ENCODE data around the gene CAMK2N2.

CAMK2N2 gene

DNA sequence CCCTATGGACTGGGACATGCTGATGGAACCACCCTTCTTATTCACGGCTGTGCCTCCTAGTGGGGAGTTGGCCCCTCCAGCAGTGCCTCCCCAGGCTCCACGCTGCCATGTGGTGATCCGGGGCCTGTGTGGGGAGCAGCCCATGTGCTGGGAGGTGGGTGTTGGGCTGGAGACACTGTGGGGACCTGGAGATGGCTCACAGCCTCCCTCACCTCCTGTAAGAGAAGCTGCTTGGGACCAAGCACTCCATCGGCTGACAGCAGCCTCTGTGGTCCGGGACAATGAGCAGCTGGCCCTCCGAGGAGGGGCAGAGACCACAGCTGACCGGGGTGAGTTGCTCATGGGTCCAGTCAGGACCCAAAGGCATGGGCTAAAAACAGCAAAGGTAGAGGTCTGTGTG is 21.6 kb downstream of the CAMK2N2 start:
- DNase-seq: no peak

DNA sequence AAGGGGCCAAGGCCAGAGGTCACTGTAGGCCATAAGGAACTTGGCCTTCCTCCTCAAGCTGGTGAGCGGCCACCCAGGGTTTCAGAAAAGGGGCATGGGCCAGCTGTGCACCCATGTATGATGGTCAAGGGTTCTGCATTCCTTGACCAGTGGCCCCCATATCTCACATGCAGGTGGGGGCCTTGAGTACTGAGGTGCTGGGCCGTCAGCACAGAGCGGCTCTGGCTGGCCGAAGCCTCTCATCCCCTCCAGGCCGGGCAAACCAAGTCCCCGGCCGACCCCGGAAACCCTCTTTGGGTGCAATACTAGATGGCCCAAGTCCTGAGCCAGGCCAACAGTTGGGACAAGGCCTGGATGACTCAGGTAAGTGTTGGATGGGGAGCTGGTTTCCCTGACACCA is 22.1 kb downstream of the CAMK2N2 start:
- DNase-seq: no peak

DNA sequence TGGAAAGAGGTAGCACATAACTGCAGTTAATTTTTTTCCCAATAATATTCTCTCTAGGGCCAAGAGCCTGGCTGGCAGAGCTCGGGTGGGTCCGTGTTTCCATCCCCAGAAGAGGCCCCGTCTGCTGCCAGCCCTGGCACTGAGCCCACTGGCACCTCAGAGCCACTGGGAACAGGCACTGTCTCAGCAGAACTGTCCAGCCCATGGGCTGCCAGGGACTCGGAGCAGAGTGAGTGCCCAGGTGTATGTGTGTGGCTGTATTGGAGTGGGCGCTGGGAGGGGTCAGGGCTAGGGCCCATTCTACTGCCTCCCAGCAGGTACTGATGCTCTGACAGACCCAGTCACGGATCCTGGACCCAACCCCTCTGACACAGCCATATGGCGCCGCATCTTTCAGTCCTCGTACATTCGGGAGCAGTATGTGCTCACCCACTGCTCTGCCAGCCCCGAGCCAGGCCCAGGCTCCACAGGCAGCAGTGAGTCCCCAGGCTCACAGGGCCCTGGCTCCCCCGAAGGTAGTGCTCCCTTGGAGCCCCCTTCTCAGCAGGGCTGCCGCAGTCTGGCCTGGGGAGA is 23.0 kb downstream of the CAMK2N2 start:
- no peak for DNase-seq

DNA sequence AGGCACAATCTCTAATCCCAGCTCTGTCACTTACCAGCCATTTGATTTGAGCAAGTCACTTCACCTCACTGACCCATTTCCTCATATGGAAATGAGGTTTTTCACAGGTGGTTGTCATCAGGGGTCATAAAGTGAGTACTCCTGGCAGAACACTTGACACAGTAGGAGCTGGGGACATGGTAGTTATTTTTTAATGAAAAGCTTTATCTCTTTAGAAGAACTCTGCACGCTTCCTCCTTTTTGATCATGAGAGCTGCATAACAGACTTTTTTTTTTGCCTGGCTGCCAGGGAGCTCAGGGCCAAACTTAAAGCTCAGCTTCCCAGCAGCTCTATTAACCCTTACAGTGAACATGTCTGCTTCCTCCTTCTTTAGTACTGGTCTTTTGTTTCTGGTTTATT is 23.5 kb downstream of the CAMK2N2 start:
- no peak for DNase-seq

DNA sequence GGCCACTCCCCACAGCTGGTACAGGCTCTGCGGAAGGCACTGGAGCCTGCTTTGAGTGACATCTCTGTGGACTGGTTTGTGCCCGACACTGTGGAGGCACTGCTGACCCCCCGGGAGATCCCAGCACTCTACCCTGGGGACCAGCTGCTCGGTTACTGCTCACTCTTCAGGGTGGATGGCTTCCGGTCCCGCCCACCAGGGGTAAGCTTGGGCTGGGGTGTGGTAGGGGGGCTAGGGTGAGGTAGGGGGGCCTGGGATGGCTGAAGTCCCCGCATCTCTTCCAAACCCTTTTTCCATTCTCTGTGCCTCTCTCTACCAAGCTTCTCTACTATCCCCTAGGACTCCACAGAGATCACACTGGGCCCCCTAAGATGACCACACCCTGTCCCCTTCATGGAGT is 24.1 kb downstream of the CAMK2N2 start:
- DNase-seq: no peak

DNA sequence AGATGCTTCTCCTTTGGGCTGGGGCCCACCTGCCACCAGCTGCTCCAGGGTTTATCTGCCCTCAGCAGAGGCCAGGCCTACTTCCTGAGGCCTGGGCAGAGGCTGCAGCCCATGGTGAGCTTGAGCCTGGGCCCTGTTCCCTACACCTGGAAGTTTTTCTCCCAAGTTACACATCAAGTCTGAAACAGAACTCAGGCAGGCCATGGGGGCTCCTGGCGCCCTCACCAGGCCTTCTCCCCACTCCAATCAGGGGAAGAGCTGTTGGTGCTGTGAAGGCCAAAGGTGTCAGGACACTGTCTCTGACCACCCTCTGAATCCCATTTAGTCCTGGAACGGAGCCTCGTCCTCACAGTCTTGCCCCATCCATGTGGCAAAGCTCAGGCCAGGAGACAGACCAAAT is 24.7 kb downstream of the CAMK2N2 start:
- DNase-seq: no peak

DNA sequence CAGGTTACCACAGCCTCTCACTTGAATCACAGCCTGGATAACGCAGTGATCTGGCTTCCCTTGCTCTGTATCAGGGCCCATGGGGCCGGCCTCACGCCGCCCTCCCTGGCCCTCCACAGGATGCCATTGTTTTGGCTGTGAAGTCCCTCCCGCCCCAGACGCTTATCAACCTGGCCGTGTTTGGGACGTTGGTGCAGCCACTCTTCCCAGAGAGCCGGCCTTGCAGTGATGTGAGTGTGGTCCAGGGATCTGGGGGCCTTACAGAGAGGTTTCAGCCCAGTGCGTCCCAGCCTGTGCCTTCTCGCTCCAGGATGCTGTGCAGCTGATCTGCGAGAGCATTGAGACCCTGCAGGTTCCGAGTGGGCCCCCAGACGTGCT is 25.3 kb downstream of the CAMK2N2 start:
- no peak for DNase-seq

DNA sequence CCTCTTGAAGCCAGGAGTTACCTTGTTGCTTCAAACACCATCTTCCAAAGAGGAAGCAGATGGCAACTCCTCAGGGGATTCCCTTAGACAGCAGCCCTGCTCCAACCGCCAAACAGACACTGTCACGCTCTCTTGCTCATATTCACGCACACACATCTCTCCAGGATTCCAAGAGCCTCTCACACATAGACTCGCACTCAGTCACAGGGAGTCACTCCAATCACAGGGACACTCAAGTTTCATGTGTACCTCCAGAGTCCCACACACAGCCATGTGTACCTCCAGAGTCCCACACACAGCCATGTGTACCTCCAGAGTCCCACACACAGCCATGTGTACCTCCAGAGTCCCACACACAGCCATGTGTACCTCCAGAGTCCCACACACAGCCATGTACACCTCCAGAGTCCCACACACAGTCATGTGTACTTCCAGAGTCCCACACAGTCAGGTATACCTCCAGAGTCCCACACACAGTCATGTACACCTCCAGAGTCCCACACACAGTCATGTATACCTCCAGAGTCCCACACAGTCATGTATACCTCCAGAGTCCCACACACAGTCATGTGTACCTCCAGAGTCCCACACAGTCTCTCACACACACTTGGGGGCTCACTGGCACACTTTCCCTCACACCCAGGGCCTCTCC is 25.8 kb downstream of the CAMK2N2 start:
- no peak for DNase-seq

DNA sequence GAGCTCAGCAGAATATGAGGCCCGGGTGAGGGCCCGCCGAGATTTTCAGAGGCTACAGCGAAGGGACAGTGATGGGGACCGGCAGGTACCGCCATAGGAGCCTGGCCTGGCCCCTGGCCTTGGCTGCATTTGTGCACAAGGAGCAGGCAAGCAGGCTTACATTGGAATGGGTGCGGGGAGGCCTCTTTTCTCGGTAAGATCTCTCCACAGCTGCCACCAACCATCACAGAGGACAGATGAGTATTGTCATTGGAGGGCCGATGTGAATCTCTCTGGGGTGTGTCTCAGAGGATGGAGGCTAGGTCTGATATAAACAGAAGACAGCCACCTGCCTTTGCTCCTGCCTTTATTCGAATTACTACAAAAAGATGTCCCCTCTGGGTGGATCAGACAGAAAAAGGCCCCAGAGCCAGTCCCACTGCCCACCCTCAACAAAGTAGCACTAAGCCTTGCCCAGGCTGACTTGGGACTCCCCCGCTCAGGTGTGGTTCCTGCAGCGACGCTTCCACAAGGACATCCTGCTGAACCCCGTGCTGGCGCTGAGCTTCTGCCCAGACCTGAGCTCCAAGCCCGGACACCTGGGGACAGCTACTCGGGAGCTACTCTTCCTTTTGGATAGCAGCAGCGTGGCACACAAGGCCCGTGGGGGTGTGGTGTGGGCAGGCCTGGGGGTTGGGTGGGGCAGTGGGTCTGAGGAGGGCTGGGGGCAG is 26.5 kb downstream of the CAMK2N2 start:
- DNase-seq: no peak

DNA sequence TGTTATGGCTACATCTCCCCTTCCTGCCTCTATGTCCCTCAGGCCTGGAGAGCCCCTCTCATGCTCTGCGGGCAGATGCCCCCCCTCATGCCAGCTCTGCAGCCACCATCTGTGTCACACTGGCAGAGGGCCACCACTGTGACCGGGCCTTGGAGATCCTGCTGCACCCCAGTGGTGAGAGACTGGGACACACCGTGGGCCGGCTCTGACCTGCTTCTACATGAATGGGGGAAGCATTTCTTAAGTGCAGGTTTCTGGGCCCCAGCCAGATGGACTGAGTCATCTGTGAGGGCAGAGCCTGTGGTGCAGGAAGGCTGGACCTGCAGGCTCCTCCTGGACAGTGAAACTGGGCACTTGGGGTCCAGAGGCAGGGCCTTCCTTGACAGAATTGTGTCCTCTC is 27.1 kb downstream of the CAMK2N2 start:
- DNase-seq: no peak

DNA sequence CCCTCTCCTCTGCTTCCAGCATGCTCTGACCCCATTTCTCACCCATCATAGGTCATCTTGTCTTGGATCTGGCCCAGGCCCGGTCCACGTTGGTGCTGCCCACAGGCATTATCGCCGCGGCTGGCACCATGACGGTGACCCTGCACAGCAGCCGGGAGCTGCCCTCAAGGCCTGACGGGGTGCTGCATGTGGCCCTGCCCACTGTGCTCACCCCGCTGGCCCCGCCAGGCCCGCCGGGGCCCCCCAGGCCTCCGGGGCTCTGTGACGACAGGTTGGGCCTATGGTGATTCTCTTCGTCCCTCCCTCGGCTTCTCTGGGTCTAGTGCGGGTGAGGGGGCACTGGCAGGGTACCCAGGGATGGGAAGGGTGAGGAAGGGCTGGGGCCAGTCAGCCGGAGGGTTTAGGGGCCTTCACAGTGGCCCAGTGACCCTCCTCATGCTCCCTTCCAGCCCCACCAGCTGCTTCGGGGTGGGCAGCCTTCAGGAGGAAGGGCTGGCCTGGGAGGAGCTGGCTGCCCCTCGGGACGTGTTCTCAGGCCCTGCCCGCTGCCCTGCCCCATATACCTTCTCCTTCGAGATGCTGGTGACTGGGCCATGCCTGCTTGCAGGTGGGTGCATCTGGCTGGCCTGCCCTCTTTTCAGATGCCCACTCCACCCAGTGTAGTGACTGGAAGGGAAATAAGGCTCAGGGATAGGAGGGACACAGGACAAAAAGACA is 28.1 kb downstream of the CAMK2N2 start:
- no peak for DNase-seq

DNA sequence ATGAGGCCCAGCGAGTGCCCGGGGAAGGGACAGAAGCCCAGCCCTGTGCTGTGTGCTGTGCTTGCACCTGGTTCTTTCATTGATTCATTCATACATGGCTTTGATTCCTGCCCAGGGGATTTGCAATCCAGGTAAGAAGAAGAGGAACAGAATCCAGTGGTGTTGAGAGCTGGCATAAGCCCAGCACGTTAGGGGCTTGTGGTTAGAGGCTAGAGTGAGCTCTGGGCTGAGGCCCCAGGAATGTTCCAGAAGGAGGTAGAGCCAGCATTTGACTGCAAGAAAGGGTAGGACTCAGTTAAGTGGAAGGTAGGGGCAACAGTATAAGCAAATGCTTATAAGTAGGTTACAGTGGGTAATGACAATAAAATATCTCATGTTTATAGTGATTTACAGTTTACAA is 29.7 kb downstream of the CAMK2N2 start:
- DNase-seq: no peak

DNA sequence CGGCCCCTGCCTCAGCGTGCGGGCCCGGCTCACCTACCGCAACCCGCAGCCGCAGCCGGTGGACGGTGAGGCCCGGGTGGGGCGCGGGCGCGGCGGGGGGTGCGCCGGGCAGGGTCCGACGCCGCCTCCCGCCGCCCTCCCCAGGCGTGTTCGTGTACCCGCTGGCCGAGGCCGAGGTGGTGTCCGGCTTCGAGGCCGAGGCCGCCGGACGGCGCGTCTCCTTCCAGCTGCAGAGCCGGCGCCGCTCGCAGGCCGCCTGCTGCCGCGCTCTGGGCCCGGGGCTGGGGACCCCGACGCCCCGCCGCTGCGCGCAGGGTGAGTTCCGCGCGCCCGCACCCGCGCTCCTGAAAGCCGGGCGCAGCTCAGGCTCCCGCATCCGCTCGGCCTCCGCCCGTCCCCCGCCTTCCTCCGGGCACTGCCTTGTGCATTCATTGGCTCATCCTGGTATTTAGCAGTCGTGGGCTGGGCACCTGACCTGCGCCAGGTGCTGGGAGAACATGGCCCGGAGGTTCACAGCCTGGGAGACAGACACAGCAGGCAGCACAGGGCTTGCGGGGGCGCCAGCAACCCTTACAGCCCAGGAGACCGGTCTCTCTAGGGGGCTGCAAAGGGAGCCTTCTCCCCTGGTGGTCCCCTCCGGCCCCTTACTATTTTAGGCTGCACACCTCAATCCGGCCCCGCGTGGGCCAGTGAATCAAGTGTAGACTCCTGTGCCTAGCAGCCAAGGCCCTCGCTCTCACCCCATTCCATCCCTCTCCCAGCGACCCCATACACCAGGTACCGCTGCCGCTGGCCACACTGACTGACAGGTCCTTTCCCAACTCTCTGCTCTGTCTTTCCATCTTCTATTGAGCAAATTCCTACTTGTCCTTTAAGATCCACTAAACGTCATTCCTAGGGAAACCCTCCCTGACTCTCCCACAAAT is 30.5 kb downstream of the CAMK2N2 start:
- DNase-seq: no peak

DNA sequence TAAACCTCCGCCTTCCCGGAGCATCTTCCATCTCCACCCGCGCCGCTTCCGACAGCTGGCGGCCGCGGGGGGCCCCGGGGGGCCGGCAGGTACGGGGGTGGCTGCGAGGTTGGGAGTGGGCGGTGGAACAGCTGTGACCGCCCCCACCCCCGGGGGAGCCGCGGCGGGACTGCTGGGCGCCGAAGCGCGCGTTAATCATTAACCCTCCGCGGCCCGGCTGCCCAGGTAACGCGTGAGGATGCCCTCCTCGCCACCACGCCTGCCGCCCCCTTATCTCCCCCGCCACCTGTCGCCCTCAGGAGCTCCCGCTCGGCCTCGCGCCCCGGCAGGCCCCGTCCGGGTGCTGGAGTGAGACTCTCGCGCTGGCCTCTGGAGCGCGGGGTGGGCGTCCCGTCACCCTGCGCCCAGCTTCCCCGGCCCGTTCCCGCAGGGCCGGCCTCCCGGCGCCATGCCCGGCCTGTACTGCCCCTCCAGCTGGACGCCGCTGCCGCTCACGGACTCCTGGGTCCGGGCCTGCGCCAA is 31.2 kb downstream of the CAMK2N2 start:
- DNase-seq: peak; percentile 23

DNA sequence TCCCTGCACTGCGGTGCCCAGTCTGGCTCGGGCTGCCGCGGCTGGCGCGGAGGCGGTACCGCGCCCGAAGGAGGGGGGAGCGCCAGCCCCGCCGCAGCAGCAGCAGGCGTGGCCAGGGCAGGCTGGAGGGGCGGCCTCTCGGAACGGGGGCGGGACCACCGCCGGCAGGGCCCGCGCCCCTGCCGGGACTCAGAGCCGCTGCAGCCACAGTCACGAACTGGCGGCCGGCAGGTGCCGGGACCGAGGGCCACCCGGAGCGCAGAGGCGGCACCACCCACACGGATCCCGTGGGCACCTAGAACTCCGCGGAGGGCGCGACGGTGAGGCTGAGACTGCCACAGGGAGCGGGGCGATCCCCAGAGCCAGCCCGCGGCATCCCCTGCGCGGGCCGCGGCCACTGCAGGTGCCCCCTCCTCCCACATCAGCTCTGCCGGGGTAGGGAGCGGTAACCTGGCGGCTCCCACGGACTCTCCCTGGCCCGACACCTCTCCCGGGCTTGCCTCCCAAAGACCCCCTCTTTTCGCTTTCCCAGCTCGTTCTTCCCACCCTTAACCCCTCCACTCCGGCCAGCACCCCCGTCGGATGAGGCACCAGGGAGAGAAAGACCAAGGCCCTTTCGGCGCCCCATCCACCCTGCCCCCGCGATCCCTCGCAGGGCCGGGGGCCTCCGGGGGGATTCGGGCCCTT is 31.8 kb downstream of the CAMK2N2 start, which contains the start of gene VWA5B2:
Gene VWA5B2 (plus strand): TSS at position 192 of the 687 bp plus-strand sequence. CDS start 944 bp downstream, outside the sequence.
- peak; percentile 71 for DNase-seq

DNA sequence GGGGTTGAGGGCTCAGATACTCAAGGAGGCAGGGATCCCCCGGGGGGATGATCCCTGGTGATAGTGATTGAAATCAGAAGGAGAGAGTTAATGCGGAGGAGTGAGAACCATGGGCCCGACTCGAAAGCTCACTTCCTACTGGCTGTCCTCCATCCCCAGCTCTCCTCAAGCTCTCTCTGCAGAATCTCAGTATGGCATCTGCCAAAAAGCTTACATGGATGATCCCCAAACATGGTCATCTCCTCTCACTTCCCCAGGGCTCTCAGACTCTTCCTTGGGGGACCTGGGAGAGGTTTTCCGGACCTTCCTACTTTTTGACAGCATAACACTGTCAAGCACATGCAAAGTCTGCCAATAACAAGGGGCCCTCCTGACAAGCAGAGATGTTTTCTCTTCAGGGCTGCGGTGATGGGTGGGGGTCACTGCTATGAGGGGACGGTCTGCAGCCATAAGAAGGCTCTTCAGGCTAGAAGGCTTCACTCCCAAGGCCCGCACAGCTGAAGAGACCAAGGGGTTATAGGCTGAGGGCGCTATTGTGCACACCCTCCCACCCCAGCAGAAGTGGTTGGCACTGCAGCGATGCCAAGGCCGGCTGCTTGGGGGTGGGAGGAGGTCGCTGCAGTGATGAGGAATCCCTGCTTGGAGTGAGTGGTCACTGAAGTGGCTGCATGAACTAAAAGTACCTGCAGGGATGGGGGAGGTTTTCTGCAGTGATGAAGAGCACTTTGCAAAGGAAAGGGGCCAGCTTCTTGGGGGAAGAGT is 32.8 kb downstream of the CAMK2N2 start:
- DNase-seq: no peak

DNA sequence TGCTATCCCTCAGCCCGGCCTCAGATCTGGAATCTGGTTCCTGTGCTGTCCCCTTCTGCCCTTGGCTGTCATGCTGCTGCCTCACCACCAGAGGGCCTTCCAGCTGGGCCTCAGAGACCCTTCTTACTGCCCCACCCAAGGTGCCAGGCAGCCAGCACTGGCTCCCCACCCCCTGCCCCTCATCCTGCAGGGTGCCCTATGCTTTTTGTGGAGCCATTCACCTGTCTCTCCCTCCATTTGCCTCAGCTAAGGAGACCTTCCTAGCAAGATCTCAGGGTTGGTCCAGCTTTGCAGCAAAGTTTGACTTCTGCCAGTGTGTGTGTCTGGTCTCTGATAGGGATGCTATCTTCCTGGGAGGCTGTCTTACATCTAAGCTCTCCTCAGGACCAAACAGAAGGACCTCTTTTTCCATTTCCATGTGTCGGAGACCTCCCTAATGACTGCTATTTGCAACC is 33.8 kb downstream of the CAMK2N2 start:
- peak; percentile 55 for DNase-seq

DNA sequence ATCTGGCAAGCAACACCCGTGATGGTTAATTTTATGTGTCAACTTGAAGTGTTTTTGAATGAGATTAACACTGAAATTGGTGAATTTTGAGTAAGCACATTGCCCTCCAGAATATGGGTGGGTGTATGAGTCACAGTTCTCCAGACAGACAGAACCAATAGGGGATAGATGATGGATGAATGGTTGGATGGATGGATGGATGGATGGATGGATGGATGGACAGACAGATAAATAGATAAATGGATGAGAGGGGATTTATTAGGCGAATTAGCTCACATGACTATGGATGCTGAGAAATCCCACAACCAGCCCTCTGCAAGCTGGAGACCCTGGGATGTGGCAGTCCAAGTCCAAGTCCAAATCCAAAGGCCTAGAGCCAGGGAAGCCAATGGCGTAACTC is 37.4 kb downstream of the CAMK2N2 start:
- no peak for DNase-seq

DNA sequence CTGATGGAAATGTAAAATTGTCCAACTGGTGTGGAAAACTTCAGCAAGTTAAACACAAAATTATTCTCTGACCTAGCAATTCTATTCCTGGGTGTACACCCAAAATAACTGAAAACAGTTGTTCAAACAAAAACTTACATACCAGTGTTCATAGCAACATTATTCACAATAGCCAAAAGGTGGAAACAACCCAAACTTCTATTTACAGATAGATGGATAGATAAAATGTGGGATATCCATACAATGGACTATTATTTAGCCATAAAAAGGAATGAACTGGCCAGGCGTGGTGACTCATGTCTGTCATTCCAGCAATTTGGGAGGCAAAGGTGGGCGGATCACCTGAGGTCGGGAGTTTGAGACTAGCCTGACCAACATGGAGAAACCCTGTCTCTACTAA is 38.8 kb downstream of the CAMK2N2 start:
- no peak for DNase-seq

DNA sequence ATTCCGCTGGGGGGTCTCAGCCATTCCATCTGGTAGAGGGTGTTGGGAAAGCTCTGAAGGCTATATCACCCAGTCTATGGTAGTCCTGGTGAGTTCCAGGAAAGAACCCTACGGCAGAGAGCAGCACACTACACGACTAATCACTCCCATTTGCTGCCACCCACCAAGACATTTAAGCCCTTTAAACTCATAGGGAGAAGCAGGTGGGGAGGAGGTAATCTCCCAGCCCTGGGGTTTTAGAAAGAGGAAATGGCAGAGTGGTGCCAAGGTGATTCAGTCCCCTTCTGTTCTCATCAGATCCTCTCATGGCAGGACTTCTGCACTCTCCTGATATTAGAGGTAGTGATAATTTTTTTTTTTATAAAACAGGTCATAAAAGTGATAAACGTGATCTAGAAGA is 42.5 kb downstream of the CAMK2N2 start:
- no peak for DNase-seq

DNA sequence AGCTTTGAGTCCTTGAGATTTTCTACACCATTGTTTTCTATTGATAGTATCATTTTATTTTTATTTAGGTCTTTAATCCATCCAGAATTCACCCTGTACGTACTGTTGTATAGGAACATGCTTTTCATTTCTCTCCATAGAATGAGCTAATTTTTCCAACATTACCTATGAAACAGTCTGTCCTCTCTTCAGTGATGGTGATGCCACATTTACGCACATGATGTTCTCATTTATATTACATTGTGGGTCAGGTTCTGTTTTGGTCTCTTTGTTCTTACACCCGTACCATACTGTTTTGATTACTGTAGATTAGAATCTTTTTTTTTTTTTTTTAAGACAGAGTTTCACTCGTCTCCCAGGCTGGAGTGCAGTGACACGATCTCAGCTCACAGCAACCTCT is 49.6 kb downstream of the CAMK2N2 start:
- no peak for DNase-seq

Measured in stimulated activated CD4-positive, alpha-beta T cell treated with anti-CD3 and anti-CD28 coated beads, Interleukin-4, amount 100 ng/mL, for 1 hour (primary cell).